AG04450 (cell line): Measurements from ENCODE around the gene LRRK1. TPM values are rescaled to one million over a fixed set of nuclear protein-coding genes. Genes with fewer than 3 reads are reported as not detected.

Source experiments
- CTCF ChIA-PET: fragments of 300-600, 350-600 bp; formaldehyde crosslinking; extraction: SDS; loops from one replicate; lab custom pipeline; 2022; ENCODE audit warnings: antibody characterized with exemption, inconsistent platforms; lab: Charles Lee
- POLR2A ChIA-PET: fragments of 350-600 bp; formaldehyde crosslinking; extraction: SDS; loops from one replicate; lab custom pipeline; 2021; ENCODE audit warnings: antibody characterized with exemption, inconsistent platforms; lab: Yijun Ruan, JAX
- DNase-seq: peaks from one replicate; pipeline ENCODE4 v3.0.0-alpha.2; 2011; ENCODE audit warnings: low read depth, low spot score
- H3K27ac ChIP-seq: one replicate; pipeline ENCODE4 v1.5.1; 2012; ENCODE audit warnings: low read depth, low read length, control low read depth
- H3K27me3 ChIP-seq: one replicate; pipeline ENCODE4 v1.6.0; 2012; ENCODE audit warnings: low read length; ENCODE audit not compliant: control insufficient read depth, insufficient read depth
- H3K4me3 ChIP-seq: 2 replicates; pipeline ENCODE4 v1.5.1; 2011; ENCODE audit warnings: mild to moderate bottlenecking, low read depth, low read length, control low read depth
- H3K9me3 ChIP-seq: 2 replicates; pipeline ENCODE4 v1.5.1; 2012; ENCODE audit warnings: low read length; ENCODE audit not compliant: control insufficient read depth, insufficient read depth
- polyA plus RNA-seq: library from polyadenylated mRNA; depleted of rRNA; stranded (reverse); fragments of >200 nt; gene quantifications from 2 replicates; pipeline ENCODE4 v1.2.3, GENCODE V29; 2011
- TF ChIP-seq, protein P1 (sequence below): IDR thresholded peaks from 2 replicates; pipeline ENCODE4 v1.5.1; 2011; ENCODE audit warnings: low read depth, low read length, control low read depth, inconsistent platforms

The LRRK1 gene
- polyA plus RNA-seq, 1 experiment: 5.6 TPM

DNA sequence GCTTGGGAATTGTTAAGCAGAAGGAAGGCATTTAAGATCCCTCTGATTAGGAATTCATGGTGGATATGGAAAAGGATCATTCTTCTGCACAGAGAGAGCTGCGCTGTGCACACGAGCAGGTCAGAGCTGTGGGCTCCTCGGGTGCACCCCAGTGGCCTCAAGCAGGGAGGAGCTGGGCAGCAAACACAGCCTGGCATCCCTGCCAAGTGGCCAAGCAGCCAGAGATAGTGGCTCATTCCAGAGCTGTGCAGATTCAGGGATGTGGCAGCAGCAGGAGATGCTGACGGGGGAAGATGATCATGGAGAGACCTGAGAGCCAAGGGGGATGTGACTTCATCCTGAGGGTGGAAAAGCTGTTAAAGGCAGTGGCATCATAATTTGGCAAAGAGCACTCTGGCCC, 55.9 kb downstream of the LRRK1 start:
- Histone ChIP-seq H3K4me3 (no peak overlapping the region), H3K27ac (no peak overlapping the region), H3K9me3 (no peaks in the 10 kb centered on the region; the same call in 1 of the 2 replicates), H3K27me3 (peaks cover 8% of the 10 kb centered on the region)
- POLR2A ChIA-PET: no interaction called here
- TF ChIP-seq, protein P1, sequence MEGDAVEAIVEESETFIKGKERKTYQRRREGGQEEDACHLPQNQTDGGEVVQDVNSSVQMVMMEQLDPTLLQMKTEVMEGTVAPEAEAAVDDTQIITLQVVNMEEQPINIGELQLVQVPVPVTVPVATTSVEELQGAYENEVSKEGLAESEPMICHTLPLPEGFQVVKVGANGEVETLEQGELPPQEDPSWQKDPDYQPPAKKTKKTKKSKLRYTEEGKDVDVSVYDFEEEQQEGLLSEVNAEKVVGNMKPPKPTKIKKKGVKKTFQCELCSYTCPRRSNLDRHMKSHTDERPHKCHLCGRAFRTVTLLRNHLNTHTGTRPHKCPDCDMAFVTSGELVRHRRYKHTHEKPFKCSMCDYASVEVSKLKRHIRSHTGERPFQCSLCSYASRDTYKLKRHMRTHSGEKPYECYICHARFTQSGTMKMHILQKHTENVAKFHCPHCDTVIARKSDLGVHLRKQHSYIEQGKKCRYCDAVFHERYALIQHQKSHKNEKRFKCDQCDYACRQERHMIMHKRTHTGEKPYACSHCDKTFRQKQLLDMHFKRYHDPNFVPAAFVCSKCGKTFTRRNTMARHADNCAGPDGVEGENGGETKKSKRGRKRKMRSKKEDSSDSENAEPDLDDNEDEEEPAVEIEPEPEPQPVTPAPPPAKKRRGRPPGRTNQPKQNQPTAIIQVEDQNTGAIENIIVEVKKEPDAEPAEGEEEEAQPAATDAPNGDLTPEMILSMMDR: no peak
- CTCF ChIA-PET: no interaction called here
- no peak for DNase-seq

DNA sequence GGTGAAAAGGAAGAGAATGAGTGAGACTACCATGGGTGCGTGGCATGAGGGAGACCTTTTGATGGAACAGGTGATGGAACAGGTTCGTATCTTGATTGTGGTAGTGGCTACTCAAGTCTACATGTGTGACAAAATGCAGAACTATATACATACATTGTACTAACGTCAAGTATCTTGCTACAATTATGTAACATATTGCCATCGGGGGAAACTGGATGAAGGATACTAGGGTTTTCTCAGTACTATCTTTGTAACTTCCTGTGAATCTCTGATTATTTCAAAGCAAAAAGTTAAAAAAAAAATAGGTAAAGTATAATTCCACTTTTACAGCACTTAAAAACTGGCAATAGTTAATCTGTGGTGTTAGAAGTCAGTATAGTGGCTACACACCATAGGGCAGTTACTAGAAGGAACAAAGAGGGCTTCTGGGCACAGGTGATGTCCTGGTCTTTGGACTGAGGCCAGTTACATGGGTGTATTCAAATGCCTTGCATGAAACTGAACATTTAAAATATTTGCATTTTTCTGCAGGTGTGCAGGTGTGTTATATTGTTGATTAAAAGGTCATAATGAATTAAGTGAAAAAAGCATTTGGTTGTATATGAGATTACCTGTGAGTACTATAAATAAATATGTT, 61.4 kb downstream of the LRRK1 start:
- no peak for DNase-seq
- Histone ChIP-seq H3K9me3 (no peaks in the 10 kb centered on the region), H3K4me3 (no peak overlapping the region), H3K27me3 (no peaks in the 10 kb centered on the region), H3K27ac (no peak overlapping the region)
- ChIA-PET CTCF (interaction anchor here (1.6 kb wide), 1 partner anchor 63 kb away, joined by 6 read pairs; no protein-coding TSS in a partner anchor), POLR2A (no interaction called here)
- TF ChIP-seq, protein P1: no peak

DNA sequence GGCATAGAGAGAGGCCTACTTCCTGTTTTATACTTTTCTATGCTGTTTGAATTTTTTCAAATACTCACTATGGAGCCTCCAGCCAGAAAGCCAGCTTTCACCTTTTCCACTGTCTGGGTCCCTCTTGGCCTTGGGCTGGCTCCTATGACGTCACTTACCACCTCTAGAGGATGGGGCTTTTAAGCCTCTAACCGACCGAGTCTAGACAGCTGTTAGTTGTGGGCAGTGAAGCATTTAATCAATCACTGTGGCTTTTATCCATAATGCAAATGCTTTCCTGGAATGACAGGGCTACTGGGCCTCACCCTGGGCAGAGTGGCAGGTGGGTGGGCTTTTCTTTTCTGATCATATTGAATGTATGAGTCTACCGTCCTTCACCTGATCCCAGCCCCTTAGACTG, 61.9 kb downstream of the LRRK1 start:
- H3K27me3 ChIP-seq: no peaks in the 10 kb centered on the region
- CTCF ChIA-PET: interaction anchor here (1.6 kb wide), 1 partner anchor 63 kb away, joined by 6 read pairs; no protein-coding TSS in a partner anchor
- POLR2A ChIA-PET: no interaction called here
- TF ChIP-seq, protein P1: no peak
- H3K9me3 ChIP-seq: no peaks in the 10 kb centered on the region
- no peak overlapping the region for H3K27ac ChIP-seq
- DNase-seq: no peak
- no peak overlapping the region for H3K4me3 ChIP-seq

DNA sequence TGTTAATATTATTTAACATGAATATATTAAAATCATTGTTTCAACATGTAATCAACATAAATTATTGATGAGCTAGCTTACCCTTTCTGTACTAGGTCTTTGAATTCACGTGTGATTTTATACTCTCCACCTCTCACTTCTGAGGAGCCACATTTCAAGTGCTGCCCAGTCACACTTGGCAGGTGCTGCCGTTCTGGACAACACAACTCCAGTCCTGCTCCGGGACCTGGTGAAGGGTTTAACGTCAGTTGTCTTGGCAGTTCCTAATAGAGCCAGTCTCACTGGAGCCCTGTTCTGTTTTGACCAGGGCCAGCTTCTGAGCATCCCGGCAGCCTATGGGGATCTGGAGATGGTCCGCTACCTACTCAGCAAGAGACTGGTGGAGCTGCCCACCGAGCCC, 64.1 kb downstream of the LRRK1 start:
- Histone ChIP-seq H3K4me3 (no peak overlapping the region), H3K27ac (no peak overlapping the region), H3K27me3 (no peaks in the 10 kb centered on the region), H3K9me3 (no peaks in the 10 kb centered on the region)
- TF ChIP-seq, protein P1: no peak
- ChIA-PET POLR2A (no interaction called here), CTCF (interaction anchor here (2.0 kb wide), 1 partner anchor 25 kb away, joined by 13 read pairs; no protein-coding TSS in a partner anchor)
- no peak for DNase-seq

DNA sequence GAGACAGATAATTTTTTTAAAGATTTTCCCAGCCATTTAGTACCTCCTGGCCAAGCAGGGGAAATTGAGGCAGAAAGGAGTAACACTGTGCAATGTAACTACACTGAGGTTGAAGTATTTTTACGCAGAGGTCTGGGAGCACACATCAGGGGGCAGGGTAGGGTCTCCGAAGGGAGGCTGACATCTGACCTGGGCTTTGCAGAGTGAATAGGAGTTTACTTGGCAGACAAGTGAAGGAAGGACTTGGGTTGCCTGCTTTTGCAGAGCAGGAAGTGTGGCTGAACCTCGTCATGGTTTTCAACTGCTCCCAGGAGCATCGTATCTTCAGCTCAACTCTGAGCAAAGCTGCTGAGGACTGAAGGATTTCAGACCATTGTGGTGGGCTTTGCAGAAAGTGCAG, 66.2 kb downstream of the LRRK1 start:
- POLR2A ChIA-PET: no interaction called here
- no peak overlapping the region for H3K4me3 ChIP-seq
- no peak overlapping the region for H3K27ac ChIP-seq
- H3K27me3 ChIP-seq: no peaks in the 10 kb centered on the region
- no peak for DNase-seq
- TF ChIP-seq, protein P1: no peak
- CTCF ChIA-PET: interaction anchor here (1.0 kb wide), 1 partner anchor 23 kb away, joined by 6 read pairs; no protein-coding TSS in a partner anchor
- peaks cover 4% of the 10 kb centered on the region; the same call in 1 of the 2 replicates for H3K9me3 ChIP-seq
